ENCODE results near the gene TRPV5.

Gene TRPV5

DNA sequence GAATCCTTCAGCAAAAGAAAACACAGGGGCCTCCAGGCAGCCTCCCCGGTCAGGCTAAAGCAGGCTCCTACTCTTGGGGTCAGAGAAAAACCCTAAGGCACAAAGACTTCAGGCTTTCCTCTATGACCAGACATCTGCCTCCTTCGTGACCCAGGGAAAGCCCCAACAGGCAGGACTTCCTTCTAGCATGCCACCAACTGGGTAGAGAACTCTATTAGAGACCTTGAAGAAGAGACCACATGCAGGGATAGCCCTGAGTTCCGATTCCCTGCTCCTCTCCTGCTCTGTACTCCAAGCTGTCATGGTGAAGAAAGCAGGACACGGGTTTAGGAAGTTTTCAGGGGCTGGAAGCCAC is 49.3 kb downstream of the TRPV5 start:
- DNase-seq = no peak

DNA sequence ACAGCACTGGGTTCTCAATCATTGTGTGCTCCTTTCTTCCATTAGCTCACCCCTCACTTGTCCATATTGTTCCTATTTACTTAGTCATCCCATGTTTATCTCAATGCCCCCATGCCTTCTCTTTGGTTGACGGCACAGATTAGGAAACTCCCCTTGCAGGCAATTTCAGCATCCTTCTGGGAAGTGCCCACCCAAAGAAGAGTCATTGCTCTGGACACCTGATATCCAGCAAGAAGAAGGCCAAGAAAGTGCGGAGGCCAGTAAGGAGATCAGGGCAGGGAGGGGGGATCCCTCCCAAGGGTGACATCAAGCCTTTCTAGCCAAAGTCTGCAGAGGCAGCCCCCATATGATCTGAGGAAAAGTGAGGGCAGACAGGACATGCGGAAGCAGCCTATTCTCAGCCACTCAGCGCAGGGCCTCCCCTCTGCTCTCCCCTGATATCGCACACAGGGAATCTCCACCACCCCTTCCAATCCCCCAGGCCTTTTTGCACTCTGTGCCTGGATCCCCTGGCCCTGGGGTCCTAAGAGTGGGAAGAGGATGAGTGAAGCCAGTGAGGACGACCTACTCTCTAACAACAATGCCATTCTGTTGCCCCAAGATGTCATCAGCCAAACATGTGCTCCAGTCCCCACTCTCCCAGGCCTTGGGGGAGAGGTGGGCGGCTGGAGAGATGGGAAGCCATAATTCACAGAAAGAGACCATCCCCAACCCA is 49.8 kb downstream of the TRPV5 start:
- DNase-seq = no peak

DNA sequence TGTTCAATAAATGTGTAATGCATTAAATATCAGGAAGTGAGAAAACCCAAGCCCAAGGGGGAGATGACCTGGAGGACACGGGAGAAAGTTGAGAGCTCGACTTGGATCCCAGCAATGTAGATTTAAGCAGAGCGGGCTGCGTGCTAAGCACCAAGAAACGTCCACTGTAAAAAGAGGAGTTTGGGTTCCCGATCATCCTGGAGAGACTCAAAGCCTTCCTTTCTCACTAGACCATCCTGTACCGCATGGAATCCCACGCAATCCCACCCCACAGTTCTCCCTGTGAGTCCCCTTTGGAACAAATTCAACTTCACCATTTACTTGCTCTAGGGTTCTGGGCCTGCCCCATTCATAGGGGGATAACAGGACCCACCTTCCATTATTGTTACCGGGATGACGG is 50.4 kb downstream of the TRPV5 start:
- no peak for DNase-seq

DNA sequence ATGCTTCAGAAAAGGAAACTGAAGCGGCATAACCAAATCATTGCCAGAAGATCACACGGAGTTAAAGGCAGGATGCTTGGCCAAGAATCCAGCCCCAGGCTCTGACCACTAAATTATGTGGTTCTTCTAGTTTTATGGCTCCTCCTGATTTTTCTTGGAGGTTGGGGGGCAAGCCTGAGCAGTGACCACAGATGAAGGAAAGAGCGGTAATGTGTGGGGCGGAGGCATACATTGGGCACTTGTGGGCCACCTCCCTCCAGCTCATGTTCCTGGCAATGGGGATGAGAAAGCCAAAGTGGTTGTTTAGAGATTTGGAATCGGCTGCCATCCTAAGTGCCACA is 51.2 kb downstream of the TRPV5 start:
- no peak for DNase-seq

DNA sequence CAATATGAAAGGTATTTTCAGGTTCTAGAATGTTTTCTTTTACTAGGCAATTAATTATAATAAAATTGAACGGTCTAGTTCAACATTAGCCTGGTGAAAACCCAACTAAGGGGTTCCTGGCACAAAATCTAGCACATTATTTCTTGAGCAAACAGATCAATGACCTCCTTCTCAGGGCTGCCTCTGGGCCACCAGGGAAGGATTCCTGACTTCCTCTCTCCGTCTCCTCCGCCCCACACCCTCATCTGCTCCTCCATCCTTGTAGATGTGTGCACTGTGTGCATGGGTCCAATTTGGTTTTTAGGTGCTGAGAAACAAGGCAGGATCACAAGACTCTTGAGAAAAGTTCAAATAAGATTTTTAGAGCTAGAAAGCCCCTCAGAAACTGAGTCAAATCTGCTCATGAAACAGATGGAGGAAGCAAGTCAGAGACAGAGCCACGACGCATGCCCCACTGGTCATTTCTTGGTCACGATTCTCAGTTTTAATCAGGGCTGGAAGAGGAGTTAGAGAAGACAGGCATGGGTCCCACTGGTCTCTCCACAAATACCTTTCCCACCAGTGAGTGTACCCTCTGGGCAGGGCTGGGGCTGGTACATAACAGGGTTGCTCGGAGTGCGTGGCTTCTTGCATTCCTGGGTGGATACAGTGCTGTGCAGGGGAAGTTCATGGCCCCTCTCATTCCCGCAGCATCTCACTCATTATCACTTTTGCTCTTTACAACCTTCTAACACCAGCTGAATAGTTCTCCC is 51.8 kb downstream of the TRPV5 start:
- no peak for DNase-seq

DNA sequence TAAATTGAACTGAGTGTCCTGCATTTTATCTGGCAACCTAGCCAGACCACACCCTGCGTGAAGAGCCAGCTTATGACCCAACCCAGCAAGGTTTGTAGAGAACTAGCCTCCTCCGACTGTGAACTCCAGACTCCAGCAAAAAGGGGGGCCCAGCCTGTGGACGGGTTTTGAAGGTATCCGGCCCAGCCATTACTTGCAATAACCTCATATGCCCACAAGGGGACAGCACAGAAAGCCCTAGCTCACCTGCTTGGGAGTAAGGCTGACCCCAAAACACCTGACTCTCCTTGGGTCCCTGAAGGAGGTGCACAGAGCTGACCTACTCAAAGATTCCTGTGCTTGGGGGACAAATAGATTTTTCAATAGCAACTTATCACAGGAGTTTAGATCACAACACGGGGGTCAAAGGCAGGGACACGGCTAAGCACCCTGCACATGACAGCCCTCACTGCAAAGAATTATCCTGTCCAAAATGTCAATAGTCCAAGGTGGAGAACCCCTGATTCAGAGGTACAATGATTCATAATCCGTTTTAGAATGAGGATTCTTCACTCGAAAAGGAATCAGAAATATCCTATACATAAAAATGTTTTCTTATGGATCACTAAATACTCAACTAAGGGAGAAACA is 52.6 kb downstream of the TRPV5 start:
- no peak for DNase-seq

DNA sequence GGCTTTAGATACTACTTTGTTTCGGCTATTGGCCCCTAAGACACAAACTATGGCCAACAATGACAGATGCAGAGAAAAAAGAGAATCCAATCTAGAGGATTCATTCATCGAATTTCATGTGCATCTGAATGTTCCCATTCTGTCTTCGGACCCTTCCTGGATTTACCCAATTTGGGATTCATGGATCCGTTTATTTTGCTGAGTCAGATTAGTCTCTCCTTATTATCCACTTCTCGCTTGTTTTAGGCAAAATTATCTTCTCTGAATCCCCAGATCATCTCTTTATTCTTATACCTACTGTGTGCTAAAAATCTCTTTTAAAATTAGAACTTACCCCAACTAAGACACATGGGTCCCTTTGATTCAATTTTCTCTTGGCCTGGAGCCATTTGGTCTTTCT is 54.5 kb downstream of the TRPV5 start:
- no peak for DNase-seq

DNA sequence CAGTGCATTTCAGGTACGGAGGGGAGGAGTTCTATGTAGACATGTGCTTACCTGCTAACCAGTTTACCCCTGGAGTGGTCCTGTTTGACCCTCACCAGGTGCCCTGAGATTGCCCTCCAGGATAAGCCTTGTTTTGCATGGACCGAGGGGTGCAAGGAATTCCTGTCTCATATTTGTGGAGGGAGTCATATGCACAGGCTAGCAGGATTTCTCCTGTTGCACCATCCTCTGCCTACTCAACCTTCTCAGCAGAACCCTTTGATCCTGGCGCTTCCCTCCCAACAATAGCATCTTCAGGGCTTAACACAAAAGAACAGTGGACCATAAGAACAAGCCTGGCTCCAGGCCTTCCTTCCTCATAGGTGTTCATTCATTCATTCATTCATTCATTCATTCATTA is 55.2 kb downstream of the TRPV5 start:
- DNase-seq = no peak

DNA sequence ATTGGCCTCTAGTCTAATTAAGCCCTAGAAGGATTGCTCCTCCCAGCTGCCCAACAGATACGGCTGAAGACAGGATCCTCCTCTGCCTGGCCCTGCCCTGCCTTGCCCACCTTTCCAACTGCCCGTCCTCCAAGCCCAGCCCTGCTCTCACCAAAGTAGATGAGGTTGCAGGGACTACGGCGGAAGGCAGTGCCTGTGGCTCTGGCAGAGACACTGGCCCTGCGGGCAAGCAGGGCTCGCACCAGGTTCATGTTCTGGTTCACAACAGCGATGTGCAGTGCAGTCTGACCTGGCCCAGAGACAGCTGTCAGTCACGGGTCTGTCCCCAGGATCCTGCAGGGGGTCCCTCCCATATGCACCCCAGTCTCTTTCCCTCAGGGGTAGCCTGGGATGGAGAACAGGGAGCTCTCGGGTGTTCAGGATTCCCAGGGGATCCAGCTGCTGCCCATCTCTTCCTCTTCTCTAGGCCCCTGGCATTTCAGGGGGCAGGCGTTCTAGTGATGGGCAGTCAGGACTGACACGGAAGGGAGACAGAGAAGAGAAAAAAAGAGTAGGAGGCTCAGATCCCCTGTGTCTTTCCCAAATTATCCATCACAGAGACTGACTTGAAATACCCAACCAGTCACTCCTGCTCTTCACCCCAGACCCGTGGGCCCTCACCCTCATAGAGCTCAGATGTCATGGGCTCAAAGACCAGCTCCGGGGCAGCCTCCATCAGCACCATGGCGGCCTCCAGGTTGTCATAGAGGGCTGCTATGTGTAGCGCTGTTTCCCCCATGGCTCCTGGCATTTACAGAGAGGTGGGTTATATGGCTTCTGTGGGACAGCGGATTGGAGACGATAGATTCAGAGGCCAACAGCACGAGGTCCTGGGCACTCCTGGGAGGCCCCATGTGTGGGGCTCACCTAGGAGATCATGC is 56.3 kb downstream of the TRPV5 start:
- no peak for DNase-seq

DNA sequence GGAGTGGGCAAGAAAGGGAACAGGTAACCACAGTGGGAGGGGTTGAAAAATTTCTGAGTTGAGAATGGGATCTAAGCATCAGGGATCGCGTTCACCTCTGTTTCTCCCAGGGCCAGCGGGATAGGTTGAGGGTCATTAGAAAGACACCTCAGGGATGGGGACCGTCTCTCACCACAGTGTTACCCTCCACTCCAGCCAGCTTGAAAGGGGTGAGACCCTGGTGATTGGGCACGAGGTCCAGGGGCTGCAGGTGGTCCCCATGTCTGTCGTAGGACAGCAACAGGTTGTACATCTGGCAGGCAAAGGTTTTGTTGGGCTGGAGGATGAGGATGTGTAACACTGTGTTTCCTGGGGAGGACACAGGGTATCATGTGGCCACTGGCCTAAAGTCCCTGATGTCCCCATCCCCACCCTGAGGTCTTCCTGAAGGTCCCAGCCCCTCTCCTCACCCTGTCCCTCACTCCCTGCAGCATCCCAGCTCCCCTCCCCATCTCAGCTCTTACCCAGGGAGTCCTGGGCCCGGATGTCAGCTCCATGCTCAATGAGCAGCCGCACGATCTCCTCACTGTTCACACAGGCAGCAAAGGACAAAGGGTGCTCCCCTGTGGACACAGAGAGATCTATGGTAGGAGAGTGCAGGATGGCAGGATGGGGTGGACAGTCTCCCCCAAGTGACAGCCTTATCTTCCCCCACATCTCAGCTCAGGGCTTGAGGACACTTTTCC is 57.1 kb downstream of the TRPV5 start:
- DNase-seq = no peak

DNA sequence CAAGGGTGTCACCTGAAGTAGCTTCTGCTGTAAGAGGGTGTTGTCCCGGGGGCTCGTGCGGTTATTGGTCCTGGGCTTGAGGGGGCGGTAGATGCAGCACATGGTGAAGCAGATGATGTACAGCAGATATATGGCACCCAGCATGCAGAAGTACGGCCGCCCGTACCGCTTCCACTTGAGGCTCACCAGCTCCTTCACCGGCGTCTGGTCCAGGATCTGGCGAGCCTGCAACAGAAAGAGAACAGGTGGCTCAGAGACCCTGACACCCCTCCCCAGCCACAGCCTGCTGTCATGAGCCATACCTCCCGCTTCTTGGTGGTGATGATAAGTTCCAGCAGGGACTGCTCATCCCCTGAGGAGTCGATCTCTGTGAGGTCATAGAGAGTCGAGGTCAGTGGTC is 58.1 kb downstream of the TRPV5 start:
- DNase-seq = no peak

DNA sequence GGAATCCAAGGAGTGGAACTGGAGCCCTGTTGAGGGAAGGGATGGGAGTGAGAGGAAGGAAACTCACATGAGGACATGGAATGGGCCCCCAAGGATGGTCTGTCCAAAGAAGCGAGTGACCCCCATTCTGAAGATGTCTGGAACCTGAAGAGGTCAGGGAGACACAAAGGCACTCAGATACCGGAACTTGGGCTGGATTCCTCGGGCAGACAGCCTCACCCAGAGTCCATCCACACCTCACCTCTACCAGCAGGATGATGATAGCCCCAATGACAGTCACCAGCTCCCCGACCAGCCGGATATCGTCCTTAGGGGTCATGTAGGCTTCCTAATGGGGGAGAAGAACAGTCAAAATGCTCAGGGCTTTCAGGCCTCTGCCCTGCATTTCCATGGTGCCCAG is 58.7 kb downstream of the TRPV5 start:
- DNase-seq = no peak

DNA sequence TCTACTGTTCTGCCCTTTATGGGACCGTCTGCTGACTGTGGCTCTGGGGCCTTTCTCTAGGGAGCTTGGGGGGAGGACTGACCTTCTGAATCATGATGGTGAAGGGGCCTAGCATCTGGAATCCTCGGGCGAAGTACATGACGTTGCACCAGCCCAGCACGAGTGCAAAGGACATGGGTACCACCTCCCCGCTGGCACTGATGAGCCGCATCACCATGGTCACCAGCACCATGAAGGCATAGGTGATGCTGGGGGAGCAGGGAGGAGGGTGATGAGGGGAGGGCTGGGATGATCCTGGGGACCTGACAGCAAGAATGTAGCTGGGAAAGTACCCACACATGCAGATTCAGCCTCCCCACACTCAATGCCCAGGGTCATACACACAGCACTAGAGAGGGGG is 59.1 kb downstream of the TRPV5 start:
- no peak for DNase-seq

DNA sequence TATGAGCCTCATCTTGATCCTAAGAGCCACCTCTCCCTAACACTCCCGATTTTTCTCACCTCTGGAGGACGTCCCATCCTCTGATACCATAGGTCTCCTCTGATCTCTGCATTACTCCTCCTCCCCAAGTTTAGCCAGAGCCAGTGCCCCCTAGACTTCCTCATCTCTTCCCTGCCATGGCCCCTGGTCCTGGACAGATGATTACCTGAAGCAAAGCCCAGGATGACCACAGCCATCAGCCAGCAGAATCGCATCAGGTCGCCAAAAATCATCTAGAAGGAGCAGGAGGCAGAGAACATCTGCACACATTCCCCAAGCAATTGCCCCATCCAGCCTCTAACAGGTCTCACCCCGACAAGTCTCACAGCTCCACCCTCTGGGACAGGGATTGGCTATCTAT is 59.7 kb downstream of the TRPV5 start:
- no peak for DNase-seq

DNA sequence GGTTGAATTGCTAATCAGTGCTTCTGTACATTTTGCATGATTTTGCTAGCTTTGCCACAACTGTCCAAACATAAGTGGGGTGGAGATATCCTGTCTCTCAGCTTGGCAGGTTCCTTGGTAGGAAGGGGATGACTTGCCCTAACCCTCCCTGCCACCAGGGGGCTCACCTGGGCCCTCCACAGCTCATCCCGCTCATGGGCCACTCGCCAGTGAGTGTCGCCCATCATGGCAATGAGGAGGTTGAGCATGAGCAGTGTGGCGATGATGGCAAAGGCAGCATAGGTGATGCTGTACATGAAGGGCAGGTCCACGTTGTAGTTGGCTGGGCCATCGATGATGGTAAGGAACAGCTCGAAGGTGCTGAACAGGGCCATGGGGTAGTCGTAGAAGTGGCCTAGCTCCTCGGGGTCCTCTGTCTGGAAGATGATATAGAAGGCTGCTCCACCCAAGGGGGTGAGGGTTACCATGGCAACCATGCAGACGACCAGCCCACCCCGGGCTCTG is 60.2 kb downstream of the TRPV5 start:
- DNase-seq = no peak

DNA sequence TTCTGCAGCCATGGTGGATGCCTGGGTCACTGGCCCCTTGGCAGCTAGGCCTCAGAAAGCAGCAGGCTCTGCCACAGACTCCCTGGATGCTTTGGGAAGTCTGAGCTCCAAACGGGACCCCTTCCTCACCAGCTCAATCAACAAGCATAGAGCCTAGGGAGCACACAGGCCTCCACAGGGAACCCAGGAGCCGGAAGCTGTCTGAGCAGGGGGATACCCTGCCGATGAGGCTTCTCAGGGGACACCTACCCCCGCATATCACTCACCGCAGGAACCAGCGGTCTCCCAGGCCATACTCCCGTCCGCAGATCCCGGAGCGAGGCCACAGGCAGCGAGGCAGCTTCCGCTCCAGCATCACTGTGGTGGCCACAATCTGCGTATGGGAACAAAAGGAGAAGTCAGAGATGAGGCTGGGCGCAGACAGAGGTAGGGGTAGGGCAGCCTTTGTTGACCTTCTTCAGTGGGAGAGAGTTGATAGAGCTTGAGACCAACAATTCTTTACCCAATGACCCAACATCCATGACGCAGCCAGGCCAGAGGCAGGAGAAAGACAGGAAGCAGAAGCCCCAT is 61.4 kb downstream of the TRPV5 start:
- no peak for DNase-seq

DNA sequence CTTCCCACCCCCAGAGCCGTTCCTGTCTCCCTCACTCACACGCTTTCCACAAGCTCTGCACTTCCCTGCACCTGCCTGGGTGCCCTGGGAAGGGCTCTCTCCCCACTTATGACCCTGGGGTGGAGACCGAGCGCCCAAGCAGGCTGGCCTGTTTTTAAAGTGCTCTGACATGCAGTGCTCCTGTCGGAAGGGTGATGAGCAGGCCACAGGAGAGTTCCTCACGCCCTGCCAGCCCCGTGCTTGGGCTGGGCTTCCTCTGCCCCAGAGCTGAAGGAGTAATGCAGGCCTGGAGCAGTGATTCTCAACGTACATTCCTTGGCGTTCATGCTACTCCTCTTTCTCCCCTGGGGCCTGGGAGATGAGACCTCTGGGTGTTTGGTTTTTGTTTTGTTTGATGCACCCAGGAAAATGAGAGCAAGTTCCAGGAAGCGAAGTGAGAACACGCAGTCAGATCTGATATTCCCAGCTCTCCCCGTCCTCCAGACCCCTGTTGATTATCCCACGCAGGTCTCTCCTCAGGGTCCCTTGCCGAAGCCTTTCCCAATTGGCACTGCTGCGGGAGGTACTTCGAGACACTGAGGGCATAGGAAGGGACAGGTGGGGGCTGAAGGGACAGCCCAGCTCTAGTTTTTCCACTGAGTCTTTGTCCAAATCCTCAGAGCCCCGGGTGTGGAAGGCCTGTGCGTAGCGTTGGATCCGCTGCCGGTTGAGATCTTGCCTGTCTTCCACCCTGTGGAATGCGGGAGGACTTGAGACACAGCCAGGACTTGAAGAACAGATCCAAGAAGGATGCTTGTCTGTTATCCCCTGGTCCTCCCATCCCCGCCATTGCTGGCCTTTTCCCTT is 62.1 kb downstream of the TRPV5 start:
- no peak for DNase-seq

DNA sequence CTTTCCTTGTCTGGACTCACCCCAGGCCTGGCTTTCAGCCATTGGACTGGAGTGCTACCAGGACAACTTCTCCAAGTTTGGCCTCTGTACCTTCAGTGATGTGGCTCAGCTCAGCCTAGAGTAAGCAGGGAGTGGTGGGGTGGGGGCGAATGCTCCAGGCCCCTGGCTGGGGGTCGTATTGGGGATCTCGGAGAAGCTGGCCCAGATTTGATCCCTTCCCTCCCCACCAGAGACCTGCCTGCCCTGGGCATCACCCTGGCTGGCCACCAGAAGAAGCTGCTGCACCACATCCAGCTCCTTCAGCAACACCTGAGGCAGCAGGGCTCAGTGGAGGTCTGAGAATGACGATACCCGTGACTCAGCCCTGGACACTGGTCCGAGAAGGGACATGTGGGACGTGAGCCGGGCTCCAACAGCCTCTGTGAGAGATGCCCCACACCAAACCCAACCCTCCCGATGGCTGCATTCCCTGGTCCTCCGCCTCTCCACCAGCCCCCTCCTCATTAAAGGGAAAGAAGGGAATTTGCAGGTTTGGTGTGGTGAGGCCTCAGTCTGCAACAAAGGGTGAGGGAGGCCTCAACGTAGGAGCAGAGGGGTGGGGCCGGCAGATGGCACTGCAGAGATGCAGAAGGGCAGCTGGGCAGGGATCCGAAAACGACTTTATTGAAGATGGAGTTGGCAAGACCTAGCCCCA is 62.8 kb downstream of the TRPV5 start:
- no peak for DNase-seq

DNA sequence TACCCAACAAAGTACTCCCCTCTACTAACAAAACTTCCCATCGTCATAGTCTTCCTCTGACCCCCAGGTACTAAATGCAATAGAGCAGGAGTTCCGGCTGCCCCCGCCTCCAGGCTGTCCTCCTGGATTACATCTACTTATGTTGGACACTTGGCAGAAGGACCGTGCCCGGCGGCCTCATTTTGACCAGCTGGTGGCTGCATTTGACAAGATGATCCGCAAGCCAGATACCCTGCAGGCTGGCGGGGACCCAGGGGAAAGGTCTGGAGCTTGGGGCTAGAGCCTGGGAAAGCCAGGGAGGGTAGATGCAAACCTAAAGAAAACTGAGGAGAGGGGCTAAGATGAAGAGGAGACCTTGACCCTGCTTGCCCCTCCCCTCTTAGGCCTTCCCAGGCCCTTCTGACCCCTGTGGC is 63.4 kb downstream of the TRPV5 start:
- no peak for DNase-seq

DNA sequence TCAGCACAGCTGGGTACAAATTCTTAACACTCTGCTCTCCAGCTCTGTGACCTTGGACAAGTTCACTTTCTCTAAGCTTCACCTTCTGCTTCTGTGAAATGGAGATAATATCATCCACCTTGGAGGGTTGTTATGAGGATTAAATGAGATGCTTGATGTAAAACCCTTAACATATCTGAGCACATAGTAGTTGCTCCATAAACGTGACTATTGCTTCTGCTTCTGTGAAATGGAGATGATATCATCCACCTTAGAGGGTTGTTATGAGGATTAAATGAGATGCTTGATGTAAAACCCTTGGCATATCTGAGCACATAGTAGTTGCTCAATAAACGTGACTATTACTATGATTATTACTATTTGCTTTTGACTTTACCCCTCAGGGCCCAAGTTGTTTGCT is 64.1 kb downstream of the TRPV5 start:
- DNase-seq = no peak

All from retina (tissue), 1 donor.